Breast epithelium (tissue), 3 donors: Measurements from ENCODE around the gene DSE.

Experiments used
- CTCF ChIP-seq, 3 donors: fragments of 450-650 bp; IDR thresholded peaks; one replicate each; pipeline ENCODE4 v1.5.1; 2016 to 2017; ENCODE audit warnings: antibody characterized with exemption in 3 of 3, mild to moderate bottlenecking in 3 of 3, moderate library complexity in 3 of 3
- POLR2AphosphoS5 ChIP-seq, 3 donors: sonication (generic); formaldehyde crosslinking; IDR thresholded peaks; one replicate each; pipeline ENCODE4 v1.6.1; 2017; ENCODE audit warnings: antibody characterized with exemption in 3 of 3

DNA sequence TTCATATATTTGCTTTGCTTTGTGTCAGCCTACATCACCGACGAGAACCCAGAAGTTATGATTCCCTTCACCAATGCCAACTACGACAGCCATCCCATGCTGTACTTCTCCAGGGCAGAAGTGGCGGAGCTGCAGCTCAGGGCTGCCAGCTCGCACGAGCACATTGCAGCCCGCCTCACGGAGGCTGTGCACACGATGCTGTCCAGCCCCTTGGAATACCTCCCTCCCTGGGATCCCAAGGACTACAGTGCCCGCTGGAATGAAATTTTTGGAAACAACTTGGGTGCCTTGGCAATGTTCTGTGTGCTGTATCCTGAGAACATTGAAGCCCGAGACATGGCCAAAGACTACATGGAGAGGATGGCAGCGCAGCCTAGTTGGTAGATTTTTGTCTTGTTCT lies 28.5 kb downstream of the DSE start:
- TF ChIP-seq CTCF (IDR thresholded peaks at IDR 0.05) (no peak), POLR2AphosphoS5 (IDR thresholded peaks at IDR 0.05) (no peak)
